GM19043 (cell line): ENCODE measurements around the gene CLEC16A.

Experiments
- ATAC-seq: cut with Tn5 transposase; IDR thresholded peaks from one replicate; pipeline ENCODE4 v1.9.1; 2021; ENCODE audit warnings: low read depth; ENCODE audit not compliant: unreplicated experiment

The CLEC16A gene

GRCh38 chr16:11107780-11108465 lies 163.6 kb downstream of the CLEC16A start:
- ATAC-seq, result no peak

- no peak for ATAC-seq
Measured at GRCh38 chr16:11108466-11108805, 164.1 kb downstream of the CLEC16A start.

GRCh38 chr16:11109566-11109965 lies 165.2 kb downstream of the CLEC16A start:
- no peak for ATAC-seq

- no peak for ATAC-seq
Measured at GRCh38 chr16:11111150-11111549, 166.8 kb downstream of the CLEC16A start.

GRCh38 chr16:11111856-11112634 lies 167.7 kb downstream of the CLEC16A start:
- ATAC-seq, result no peak

- ATAC-seq, result no peak
Measured at GRCh38 chr16:11112723-11113348, 168.5 kb downstream of the CLEC16A start.

- no peak for ATAC-seq
Measured at GRCh38 chr16:11114366-11115164, 170.2 kb downstream of the CLEC16A start.

- no peak for ATAC-seq
Measured at GRCh38 chr16:11117576-11118211, 173.3 kb downstream of the CLEC16A start.

GRCh38 chr16:11118479-11118878 lies 174.1 kb downstream of the CLEC16A start:
- no peak for ATAC-seq

- no peak for ATAC-seq
Measured at GRCh38 chr16:11121083-11121608, 176.8 kb downstream of the CLEC16A start.

- no peak for ATAC-seq
Measured at GRCh38 chr16:11121914-11122692, 177.7 kb downstream of the CLEC16A start.

GRCh38 chr16:11123666-11124065 lies 179.3 kb downstream of the CLEC16A start:
- ATAC-seq, result no peak

GRCh38 chr16:11125936-11126335 lies 181.6 kb downstream of the CLEC16A start:
- no peak for ATAC-seq

- ATAC-seq, result no peak
Measured at GRCh38 chr16:11126399-11127054, 182.2 kb downstream of the CLEC16A start.

- no peak for ATAC-seq
Measured at GRCh38 chr16:11127610-11128195, 183.3 kb downstream of the CLEC16A start.

- no peak for ATAC-seq
Measured at GRCh38 chr16:11128211-11129141, 184.1 kb downstream of the CLEC16A start.

- ATAC-seq, result no peak
Measured at GRCh38 chr16:11129378-11129781, 185.0 kb downstream of the CLEC16A start.
